ENCODE results near the gene HSPA5. TPM values are rescaled to one million over a fixed set of nuclear protein-coding genes. Genes with fewer than 3 reads are reported as not detected.
A peak's percentile ranks its signal among the peaks of the same experiment; 100 is the strongest.
"Not testable (repeated sequence)": the region's sequence is repeated elsewhere in the genome, so short reads cannot be mapped to it uniquely, and the experiment has no call there.

HSPA5 gene
- total RNA-seq, 4 donors from 2014 or later: 57.7 to 88.3 (median 68.7) TPM

GRCh38 chr9:125233678-125234077, 7.5 kb downstream of the HSPA5 start:
- Histone ChIP-seq H3K27ac (replicated peaks in 1 of 4) (peak overlapping the region in 1 of 4 donors; percentile 16), H3K4me3 (no peak overlapping the region), H3K9me3 (no peaks in the 10 kb centered on the region), H3K36me3 (peaks cover 30 to 91% (median 80%) of the 10 kb centered on the region in 4 donors), H3K27me3 (no peaks in the 10 kb centered on the region), H3K4me1 (peaks cover 39 to 41% (median 40%) of the 10 kb centered on the region in 4 donors)
- TF ChIP-seq POLR2A (IDR thresholded peaks at IDR 0.05; ENCODE audit: low read depth): no peak
- TF ChIP-seq EP300 (IDR thresholded peaks at IDR 0.05): no peak
- TF ChIP-seq CTCF (IDR thresholded peaks at IDR 0.05): no peak
- peak; percentile 23 to 28 for TF ChIP-seq POLR2AphosphoS5 (IDR thresholded peaks at IDR 0.05)
- intact Hi-C loops (cut with DNase I): no loop called here
- WGBS: 31% methylated on average over 3 of the region's 3 CpGs
- DNase-seq (ENCODE audit: extremely low spot score): no peak

- DNase-seq (ENCODE audit: extremely low spot score): no peak
- no peaks in the 10 kb centered on the region for H3K4me1 ChIP-seq
- peaks cover 0 to 74% (median 58%) of the 10 kb centered on the region in 4 donors for H3K36me3 ChIP-seq
- WGBS: 98% methylated on average over 6 of the region's 6 CpGs
- no peaks in the 10 kb centered on the region for H3K9me3 ChIP-seq
- TF ChIP-seq POLR2A (IDR thresholded peaks at IDR 0.05; ENCODE audit: low read depth) (no peak), POLR2AphosphoS5 (IDR thresholded peaks at IDR 0.05) (no peak), EP300 (IDR thresholded peaks at IDR 0.05) (no peak), CTCF (IDR thresholded peaks at IDR 0.05) (no peak)
- no peak overlapping the region for H3K4me3 ChIP-seq
- H3K27me3 ChIP-seq: no peaks in the 10 kb centered on the region
- intact Hi-C loops (cut with DNase I): no loop called here
- H3K27ac ChIP-seq (replicated peaks in 1 of 4): no peak overlapping the region
Measured at GRCh38 chr9:125227761-125228160, 13.4 kb downstream of the HSPA5 start.

- DNase-seq (ENCODE audit: extremely low spot score); H3K4me1 ChIP-seq; H3K4me3 ChIP-seq; H3K9me3 ChIP-seq; H3K27me3 ChIP-seq; H3K27ac ChIP-seq (replicated peaks in 1 of 4); intact Hi-C loops (cut with DNase I): not testable (repeated sequence)
- H3K36me3 ChIP-seq: peaks cover 10 to 74% (median 53%) of the 10 kb centered on the region in 4 donors
Measured at GRCh38 chr9:125224858-125225257, 16.3 kb downstream of the HSPA5 start.

DNA sequence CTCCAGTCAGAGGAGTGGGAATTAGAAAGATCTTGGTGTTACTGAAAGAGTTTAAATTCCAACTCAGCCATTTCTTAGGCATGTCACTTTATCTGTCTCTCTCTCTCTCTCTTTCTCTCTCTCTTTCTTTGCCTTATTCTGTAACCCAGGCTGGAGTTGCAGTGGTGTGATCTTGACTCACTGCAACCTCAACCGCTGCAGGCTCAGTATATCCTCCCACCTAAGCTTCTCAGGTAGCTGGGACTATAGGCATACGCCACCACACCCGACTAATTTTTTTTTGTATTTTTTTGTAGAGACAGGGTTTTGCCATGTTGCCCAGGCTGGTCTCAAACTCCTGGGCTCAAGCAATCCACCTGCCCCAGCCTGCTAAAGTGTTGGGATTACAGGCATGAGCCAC, 22.5 kb downstream of the HSPA5 start:
- H3K27ac ChIP-seq (replicated peaks in 1 of 4): no peak overlapping the region
- intact Hi-C loops (cut with DNase I): no loop called here
- peaks cover 13 to 56% (median 36%) of the 10 kb centered on the region in 4 donors for H3K36me3 ChIP-seq
- no peak overlapping the region for H3K4me3 ChIP-seq
- no peak for DNase-seq (ENCODE audit: extremely low spot score)
- no peaks in the 10 kb centered on the region for H3K9me3 ChIP-seq
- H3K27me3 ChIP-seq: no peaks in the 10 kb centered on the region
- whole genome bisulfite sequencing: 93% methylated on average over 3 of the region's 3 CpGs
- no peaks in the 10 kb centered on the region for H3K4me1 ChIP-seq
- TF ChIP-seq POLR2AphosphoS5 (IDR thresholded peaks at IDR 0.05): no peak
- TF ChIP-seq EP300 (IDR thresholded peaks at IDR 0.05): no peak
- TF ChIP-seq CTCF (IDR thresholded peaks at IDR 0.05): no peak
- no peak for TF ChIP-seq POLR2A (IDR thresholded peaks at IDR 0.05; ENCODE audit: low read depth)

GRCh38 chr9:125214186-125214585, 27.0 kb downstream of the HSPA5 start:
- Histone ChIP-seq H3K4me1 (no peaks in the 10 kb centered on the region), H3K9me3 (no peaks in the 10 kb centered on the region), H3K36me3 (peaks cover 12 to 66% (median 47%) of the 10 kb centered on the region in 4 donors), H3K27me3 (no peaks in the 10 kb centered on the region), H3K27ac (replicated peaks in 1 of 4) (no peak overlapping the region), H3K4me3 (no peak overlapping the region)
- TF ChIP-seq CTCF (IDR thresholded peaks at IDR 0.05): no peak
- no peak for TF ChIP-seq POLR2AphosphoS5 (IDR thresholded peaks at IDR 0.05)
- DNase-seq (ENCODE audit: extremely low spot score): no peak
- intact Hi-C loops (cut with DNase I): no loop called here
- WGBS: 83% methylated on average over 5 of the region's 5 CpGs
